ENCODE results near the gene CDCP2. TPM values are rescaled to one million over a fixed set of nuclear protein-coding genes. Genes with fewer than 3 reads are reported as not detected.

CDCP2 gene
- total RNA-seq, 2 donors from 2014 or later: not detected

DNA sequence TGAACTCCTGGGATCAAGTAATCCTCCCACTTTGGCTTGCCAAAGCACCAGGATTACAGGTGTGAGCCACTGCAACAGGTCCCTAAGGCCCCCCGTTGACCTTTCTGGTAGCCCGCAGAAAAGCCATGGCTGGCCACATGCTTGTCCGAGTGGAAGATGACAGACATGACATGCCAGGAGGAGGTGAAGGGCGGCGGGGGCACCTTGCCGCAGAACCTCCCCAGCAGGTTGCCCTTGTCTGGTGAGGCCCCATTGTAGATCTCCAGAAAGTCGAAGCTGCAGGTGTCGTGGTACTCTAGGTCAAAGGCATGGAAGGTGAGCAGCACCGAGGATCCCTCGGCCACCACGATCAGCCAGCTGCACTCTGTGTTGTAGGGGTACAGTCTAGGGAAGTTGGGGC is 8.4 kb downstream of the CDCP2 start:
- TF ChIP-seq, protein P1, sequence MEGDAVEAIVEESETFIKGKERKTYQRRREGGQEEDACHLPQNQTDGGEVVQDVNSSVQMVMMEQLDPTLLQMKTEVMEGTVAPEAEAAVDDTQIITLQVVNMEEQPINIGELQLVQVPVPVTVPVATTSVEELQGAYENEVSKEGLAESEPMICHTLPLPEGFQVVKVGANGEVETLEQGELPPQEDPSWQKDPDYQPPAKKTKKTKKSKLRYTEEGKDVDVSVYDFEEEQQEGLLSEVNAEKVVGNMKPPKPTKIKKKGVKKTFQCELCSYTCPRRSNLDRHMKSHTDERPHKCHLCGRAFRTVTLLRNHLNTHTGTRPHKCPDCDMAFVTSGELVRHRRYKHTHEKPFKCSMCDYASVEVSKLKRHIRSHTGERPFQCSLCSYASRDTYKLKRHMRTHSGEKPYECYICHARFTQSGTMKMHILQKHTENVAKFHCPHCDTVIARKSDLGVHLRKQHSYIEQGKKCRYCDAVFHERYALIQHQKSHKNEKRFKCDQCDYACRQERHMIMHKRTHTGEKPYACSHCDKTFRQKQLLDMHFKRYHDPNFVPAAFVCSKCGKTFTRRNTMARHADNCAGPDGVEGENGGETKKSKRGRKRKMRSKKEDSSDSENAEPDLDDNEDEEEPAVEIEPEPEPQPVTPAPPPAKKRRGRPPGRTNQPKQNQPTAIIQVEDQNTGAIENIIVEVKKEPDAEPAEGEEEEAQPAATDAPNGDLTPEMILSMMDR (IDR thresholded peaks at IDR 0.05): no peak
- no peak for ATAC-seq (ENCODE audit: insufficient number of reproducible peaks, low FRiP score, low read depth)

DNA sequence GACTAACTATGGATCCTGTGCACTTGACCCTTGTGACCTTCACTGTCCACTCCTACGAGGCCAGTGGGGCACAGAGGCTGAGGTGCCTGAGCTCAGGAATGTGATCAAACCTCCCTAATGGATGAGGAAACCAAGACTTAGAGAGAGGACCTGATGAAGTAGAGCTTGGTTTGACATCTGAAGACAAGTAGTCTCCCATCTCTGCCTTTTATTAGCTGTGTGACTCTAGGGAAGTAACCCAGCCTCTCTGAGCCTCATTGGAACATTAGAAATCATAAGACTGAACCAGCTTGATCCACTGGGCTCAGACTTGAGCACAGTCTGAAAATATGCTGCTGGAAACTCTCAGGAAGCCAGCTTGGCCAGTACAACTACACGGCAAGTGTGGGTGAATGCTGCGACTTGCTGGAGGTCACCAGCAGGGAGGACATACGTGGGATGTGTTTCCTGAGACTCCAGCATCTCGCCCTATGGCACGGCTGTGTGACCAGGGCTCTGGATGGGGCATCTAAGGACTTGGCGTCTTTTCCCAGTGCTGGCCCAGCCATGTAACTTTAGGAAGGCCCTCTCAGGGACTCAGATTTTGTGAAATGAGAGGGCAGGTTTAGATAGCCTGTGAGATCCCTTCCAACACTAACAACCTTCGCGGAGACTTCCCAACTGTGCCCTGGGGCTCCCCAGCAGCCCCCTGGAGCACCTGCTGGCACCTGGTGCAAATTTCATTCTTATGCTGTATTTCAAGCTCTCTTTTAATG is 10.5 kb downstream of the CDCP2 start:
- H3K36me3 ChIP-seq: no peaks in the 10 kb centered on the region
- H3K9me3 ChIP-seq: no peaks in the 10 kb centered on the region
- TF ChIP-seq, protein P1 (IDR thresholded peaks at IDR 0.05): no peak
- no peak overlapping the region for H3K4me3 ChIP-seq
- H3K27ac ChIP-seq: no peak overlapping the region
- H3K4me1 ChIP-seq (ENCODE audit: control insufficient read depth in 1 of 2, low read depth in 2 of 2): no peaks in the 10 kb centered on the region
- no peak for DNase-seq (ENCODE audit: low spot score)
- no peak for ATAC-seq (ENCODE audit: insufficient number of reproducible peaks, low FRiP score, low read depth)
- H3K27me3 ChIP-seq (replicated peaks; ENCODE audit: insufficient read depth): no peaks in the 10 kb centered on the region

More for the DNA sequence above, 8.4 kb downstream of the CDCP2 start:
- Histone ChIP-seq H3K27ac (no peak overlapping the region), H3K27me3 (replicated peaks; ENCODE audit: insufficient read depth) (no peaks in the 10 kb centered on the region), H3K4me3 (no peak overlapping the region), H3K9me3 (no peaks in the 10 kb centered on the region), H3K4me1 (ENCODE audit: control insufficient read depth in 1 of 2, low read depth in 2 of 2) (no peaks in the 10 kb centered on the region), H3K36me3 (no peaks in the 10 kb centered on the region)
- DNase-seq (ENCODE audit: low spot score): no peak

GRCh38 chr1:54139711-54140110 is 13.1 kb downstream of the CDCP2 start:
- Histone ChIP-seq H3K9me3 (no peaks in the 10 kb centered on the region), H3K27ac (no peak overlapping the region), H3K27me3 (replicated peaks; ENCODE audit: insufficient read depth) (no peaks in the 10 kb centered on the region), H3K36me3 (no peaks in the 10 kb centered on the region), H3K4me1 (ENCODE audit: control insufficient read depth in 1 of 2, low read depth in 2 of 2) (no peaks in the 10 kb centered on the region), H3K4me3 (no peak overlapping the region)
- TF ChIP-seq, protein P1 (IDR thresholded peaks at IDR 0.05): no peak
- no peak for ATAC-seq (ENCODE audit: insufficient number of reproducible peaks, low FRiP score, low read depth)
- DNase-seq (ENCODE audit: low spot score): no peak

DNA sequence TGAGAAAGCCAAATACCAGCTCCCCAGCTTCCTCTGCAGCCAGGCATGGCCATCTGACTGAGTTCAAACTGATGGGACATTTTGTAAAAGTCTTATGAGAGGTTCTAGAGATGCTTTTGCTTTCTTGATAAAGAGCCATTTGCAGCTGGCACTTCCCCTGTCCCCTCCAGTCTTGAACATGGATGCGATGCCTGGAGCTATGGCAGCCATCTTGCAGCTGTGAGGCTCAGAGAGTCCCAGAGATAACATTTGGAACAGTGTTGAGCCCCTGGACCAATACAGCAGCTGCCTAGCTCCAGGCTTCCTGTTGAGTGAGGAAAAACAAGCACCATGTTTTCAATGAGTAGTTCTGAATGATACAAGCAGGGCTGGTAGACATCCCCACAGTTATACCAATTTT is 13.8 kb downstream of the CDCP2 start:
- Histone ChIP-seq H3K4me3 (no peak overlapping the region), H3K27me3 (replicated peaks; ENCODE audit: insufficient read depth) (no peaks in the 10 kb centered on the region), H3K4me1 (ENCODE audit: control insufficient read depth in 1 of 2, low read depth in 2 of 2) (no peaks in the 10 kb centered on the region), H3K9me3 (no peaks in the 10 kb centered on the region), H3K27ac (no peak overlapping the region), H3K36me3 (no peaks in the 10 kb centered on the region)
- no peak for ATAC-seq (ENCODE audit: insufficient number of reproducible peaks, low FRiP score, low read depth)
- TF ChIP-seq, protein P1 (IDR thresholded peaks at IDR 0.05): no peak
- no peak for DNase-seq (ENCODE audit: low spot score)

DNA sequence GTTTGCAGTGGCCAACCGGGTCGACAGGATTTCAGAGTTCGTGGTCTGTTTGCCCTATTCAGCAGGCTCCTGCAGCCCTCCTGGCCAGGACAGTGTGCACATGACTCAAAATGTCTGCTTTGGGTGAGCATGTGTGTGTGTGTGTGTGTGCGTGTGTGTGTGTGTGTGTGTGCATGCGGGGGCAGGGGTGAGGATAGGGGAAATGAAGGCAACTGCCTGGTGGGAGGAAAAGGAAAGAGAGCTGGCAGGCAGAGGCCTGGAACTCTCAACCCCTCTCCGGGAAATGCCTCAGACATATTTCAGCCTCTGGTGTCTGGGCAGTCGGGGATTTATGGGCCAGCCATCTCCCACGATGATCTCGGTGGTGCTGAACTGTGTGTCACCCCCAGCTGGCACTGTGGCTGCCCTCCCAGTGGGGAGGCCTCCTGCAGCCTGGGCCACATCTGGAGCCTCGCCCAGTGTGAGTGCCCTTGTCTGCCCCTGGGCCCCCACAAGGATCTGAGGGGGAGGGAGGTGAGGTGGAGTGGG is 15.2 kb downstream of the CDCP2 start:
- Histone ChIP-seq H3K4me3 (no peak overlapping the region), H3K9me3 (no peaks in the 10 kb centered on the region), H3K27ac (no peak overlapping the region), H3K27me3 (replicated peaks; ENCODE audit: insufficient read depth) (no peaks in the 10 kb centered on the region), H3K36me3 (no peaks in the 10 kb centered on the region), H3K4me1 (ENCODE audit: control insufficient read depth in 1 of 2, low read depth in 2 of 2) (no peaks in the 10 kb centered on the region)
- DNase-seq (ENCODE audit: low spot score) (no peak), ATAC-seq (ENCODE audit: insufficient number of reproducible peaks, low FRiP score, low read depth) (no peak)
- TF ChIP-seq, protein P1 (IDR thresholded peaks at IDR 0.05): no peak

Data from thoracic aorta (tissue), 2 donors.